T-helper 17 cell (primary cell): ENCODE measurements around the gene HIRIP3. TPM values are rescaled to one million over a fixed set of nuclear protein-coding genes. Genes with fewer than 3 reads are reported as not detected.

Source experiments
- ATAC-seq: fragments of 150-1000 bp; cut with Tn5 transposase; 2 replicates; pipeline ENCODE4 v1.10.0; 2021; ENCODE audit warnings: mild to moderate bottlenecking, moderate library complexity
- DNase-seq, 3 donors: peaks; one replicate each; pipeline versions ENCODE4 v3.0.0 to v3.0.0-alpha.2; 2020 to 2021
- H3K9me3 ChIP-seq: one replicate; pipeline ENCODE4 v1.7.0; 2013; ENCODE audit warnings: low read length, mild to moderate bottlenecking; ENCODE audit not compliant: control insufficient read depth, poor library complexity, severe bottlenecking
- H3K27ac Mint-ChIP-seq: one replicate; pipeline ENCODE4 v1.8.0; 2022; ENCODE audit warnings: mild to moderate bottlenecking, moderate library complexity, mixed read lengths
- H3K27me3 Mint-ChIP-seq: one replicate; pipeline ENCODE4 v1.8.0; 2022; ENCODE audit warnings: mixed read lengths
- H3K36me3 Mint-ChIP-seq: one replicate; pipeline ENCODE4 v1.8.0; 2022; ENCODE audit warnings: low read depth, mixed read lengths
- H3K4me1 Mint-ChIP-seq: one replicate; pipeline ENCODE4 v1.8.0; 2022; ENCODE audit warnings: mild to moderate bottlenecking, mixed read lengths
- H3K4me3 Mint-ChIP-seq: one replicate; pipeline ENCODE4 v1.8.0; 2022; ENCODE audit warnings: mild to moderate bottlenecking, moderate library complexity, mixed read lengths
- total RNA-seq, 4 donors: library from RNA in 2 of 4; stranded (reverse) in 2 of 4; gene quantifications; one replicate each; pipeline ENCODE4 v1.2.3 and lab custom pipeline; 2022 to 2026

The HIRIP3 gene
- total RNA-seq, 2 donors from 2014 or later = 11.3 to 11.5 TPM

DNA sequence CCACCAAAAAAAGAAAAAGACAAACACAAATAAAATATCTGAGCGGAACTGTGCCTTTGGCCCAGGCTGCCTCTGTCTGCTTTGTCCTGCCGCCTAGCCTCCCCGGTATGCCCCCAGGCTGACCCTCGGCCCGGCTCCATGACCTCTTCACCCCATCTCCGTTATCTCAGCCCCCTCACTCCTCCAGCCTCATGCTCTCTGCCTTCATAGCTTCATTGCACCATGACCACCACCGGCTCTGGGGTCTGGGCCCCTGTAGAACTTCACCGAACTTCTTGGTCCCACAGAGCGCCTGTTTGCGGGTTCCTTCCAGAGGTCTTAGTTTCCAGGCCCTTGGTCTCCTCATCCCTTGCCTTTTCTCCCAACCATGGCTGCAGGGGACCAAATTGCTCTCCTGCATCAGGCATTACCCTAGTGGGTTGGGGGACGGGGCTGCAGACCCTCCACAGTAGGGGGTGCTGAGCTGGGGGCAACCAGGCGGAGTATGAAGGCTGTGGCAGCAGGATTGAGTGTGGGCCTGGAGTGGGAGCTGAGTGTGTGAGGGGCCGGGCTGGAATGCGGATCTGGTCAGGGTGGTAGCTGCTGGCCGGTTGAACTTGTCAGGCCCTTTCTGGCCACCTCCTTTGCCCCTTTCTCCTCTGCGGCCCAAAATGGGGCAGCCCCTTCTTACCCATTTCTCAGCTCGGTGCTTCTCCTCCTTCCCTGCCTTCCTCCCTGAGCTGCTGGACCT, 6.9 kb downstream of the HIRIP3 start:
- H3K27ac Mint-ChIP-seq = no peak overlapping the region
- H3K36me3 Mint-ChIP-seq = peaks cover 10% of the 10 kb centered on the region
- no peaks in the 10 kb centered on the region for H3K9me3 ChIP-seq
- no peak overlapping the region for H3K4me3 Mint-ChIP-seq
- ATAC-seq (no peak), DNase-seq (no peak)
- peaks cover 7% of the 10 kb centered on the region for H3K4me1 Mint-ChIP-seq
- no peaks in the 10 kb centered on the region for H3K27me3 Mint-ChIP-seq

DNA sequence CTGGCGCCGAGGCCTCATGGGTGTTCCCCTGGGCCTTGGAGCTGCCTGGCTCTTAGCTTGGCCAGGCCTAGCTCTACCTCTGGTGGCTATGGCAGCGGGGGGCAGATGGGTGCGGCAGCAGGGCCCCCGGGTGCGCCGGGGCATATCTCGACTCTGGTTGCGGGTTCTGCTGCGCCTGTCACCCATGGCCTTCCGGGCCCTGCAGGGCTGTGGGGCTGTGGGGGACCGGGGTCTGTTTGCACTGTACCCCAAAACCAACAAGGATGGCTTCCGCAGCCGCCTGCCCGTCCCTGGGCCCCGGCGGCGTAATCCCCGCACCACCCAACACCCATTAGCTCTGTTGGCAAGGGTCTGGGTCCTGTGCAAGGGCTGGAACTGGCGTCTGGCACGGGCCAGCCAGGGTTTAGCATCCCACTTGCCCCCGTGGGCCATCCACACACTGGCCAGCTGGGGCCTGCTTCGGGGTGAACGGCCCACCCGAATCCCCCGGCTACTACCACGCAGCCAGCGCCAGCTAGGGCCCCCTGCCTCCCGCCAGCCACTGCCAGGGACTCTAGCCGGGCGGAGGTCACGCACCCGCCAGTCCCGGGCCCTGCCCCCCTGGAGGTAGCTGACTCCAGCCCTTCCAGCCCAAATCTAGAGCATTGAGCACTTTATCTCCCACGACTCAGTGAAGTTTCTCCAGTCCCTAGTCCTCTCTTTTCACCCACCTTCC, 7.9 kb downstream of the HIRIP3 start:
- Mint-ChIP-seq H3K27ac (no peak overlapping the region), H3K27me3 (no peaks in the 10 kb centered on the region), H3K4me3 (no peak overlapping the region), H3K4me1 (peaks cover 7% of the 10 kb centered on the region), H3K36me3 (peaks cover 10% of the 10 kb centered on the region)
- ATAC-seq = no peak
- no peak for DNase-seq
- H3K9me3 ChIP-seq = no peaks in the 10 kb centered on the region

DNA sequence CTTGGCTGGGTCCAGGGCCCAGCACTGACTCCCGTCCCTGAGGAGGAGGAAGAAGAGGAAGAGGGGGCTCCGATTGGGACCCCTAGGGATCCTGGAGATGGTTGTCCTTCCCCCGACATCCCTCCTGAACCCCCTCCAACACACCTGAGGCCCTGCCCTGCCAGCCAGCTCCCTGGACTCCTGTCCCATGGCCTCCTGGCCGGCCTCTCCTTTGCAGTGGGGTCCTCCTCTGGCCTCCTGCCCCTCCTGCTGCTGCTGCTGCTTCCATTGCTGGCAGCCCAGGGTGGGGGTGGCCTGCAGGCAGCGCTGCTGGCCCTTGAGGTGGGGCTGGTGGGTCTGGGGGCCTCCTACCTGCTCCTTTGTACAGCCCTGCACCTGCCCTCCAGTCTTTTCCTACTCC, 8.5 kb downstream of the HIRIP3 start:
- H3K27me3 Mint-ChIP-seq = no peaks in the 10 kb centered on the region
- no peak for ATAC-seq
- no peaks in the 10 kb centered on the region for H3K9me3 ChIP-seq
- H3K4me1 Mint-ChIP-seq = peaks cover 7% of the 10 kb centered on the region
- H3K27ac Mint-ChIP-seq = no peak overlapping the region
- no peak overlapping the region for H3K4me3 Mint-ChIP-seq
- H3K36me3 Mint-ChIP-seq = peaks cover 10% of the 10 kb centered on the region
- DNase-seq = no peak

DNA sequence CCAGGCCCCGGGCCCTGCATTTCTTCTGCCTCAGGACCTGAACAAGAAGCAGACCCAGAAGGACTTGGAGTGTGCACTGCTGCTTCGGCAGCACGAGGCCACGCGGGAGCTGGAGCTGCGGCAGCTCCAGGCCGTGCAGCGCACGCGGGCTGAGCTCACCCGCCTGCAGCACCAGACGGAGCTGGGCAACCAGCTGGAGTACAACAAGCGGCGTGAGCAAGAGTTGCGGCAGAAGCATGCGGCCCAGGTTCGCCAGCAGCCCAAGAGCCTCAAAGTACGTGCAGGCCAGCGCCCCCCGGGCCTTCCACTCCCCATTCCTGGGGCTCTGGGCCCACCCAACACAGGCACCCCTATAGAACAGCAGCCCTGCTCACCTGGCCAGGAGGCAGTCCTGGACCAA, 9.2 kb downstream of the HIRIP3 start:
- DNase-seq = no peak
- Mint-ChIP-seq H3K27ac (no peak overlapping the region), H3K36me3 (peaks cover 10% of the 10 kb centered on the region), H3K4me3 (no peak overlapping the region), H3K4me1 (peaks cover 7% of the 10 kb centered on the region), H3K27me3 (no peaks in the 10 kb centered on the region)
- no peaks in the 10 kb centered on the region for H3K9me3 ChIP-seq
- ATAC-seq = no peak

DNA sequence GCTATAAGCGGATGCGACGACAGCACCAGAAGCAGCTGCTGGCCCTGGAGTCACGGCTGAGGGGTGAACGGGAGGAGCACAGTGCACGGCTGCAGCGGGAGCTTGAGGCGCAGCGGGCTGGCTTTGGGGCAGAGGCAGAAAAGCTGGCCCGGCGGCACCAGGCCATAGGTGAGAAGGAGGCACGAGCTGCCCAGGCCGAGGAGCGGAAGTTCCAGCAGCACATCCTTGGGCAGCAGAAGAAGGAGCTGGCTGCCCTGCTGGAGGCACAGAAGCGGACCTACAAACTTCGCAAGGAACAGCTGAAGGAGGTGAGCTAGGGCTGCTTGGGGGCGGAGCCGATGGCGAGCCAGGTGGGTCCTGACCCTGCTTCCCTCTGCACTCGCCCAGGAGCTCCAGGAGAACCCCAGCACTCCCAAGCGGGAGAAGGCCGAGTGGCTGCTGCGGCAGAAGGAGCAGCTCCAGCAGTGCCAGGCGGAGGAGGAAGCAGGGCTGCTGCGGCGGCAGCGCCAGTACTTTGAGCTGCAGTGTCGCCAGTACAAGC, 10.1 kb downstream of the HIRIP3 start:
- no peak for DNase-seq
- H3K9me3 ChIP-seq = no peaks in the 10 kb centered on the region
- Mint-ChIP-seq H3K4me3 (no peak overlapping the region), H3K36me3 (peaks cover 10% of the 10 kb centered on the region), H3K4me1 (peaks cover 8% of the 10 kb centered on the region), H3K27me3 (no peaks in the 10 kb centered on the region), H3K27ac (no peak overlapping the region)
- ATAC-seq = no peak

DNA sequence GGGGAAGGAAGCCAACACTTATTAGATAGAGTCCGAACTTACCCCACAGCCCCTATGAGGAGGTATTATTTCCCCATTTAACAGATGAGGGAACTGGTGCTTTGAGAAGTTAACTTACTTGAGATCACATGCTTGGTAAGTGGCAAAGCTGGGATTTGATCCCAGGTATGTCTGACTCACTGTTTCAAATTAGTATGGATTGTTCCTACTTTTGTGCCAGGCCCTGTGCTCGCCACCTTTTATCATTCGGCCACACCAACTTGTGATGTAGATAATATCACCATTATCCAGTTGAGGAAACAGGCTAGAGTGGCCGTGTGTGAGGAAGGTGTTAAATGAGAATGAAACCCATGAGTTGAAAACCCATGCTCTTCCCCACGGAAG, 10.7 kb downstream of the HIRIP3 start:
- Mint-ChIP-seq H3K4me3 (no peak overlapping the region), H3K27ac (no peak overlapping the region), H3K36me3 (peaks cover 10% of the 10 kb centered on the region), H3K4me1 (peaks cover 10% of the 10 kb centered on the region), H3K27me3 (no peaks in the 10 kb centered on the region)
- no peak for DNase-seq
- no peak for ATAC-seq
- H3K9me3 ChIP-seq = no peaks in the 10 kb centered on the region

DNA sequence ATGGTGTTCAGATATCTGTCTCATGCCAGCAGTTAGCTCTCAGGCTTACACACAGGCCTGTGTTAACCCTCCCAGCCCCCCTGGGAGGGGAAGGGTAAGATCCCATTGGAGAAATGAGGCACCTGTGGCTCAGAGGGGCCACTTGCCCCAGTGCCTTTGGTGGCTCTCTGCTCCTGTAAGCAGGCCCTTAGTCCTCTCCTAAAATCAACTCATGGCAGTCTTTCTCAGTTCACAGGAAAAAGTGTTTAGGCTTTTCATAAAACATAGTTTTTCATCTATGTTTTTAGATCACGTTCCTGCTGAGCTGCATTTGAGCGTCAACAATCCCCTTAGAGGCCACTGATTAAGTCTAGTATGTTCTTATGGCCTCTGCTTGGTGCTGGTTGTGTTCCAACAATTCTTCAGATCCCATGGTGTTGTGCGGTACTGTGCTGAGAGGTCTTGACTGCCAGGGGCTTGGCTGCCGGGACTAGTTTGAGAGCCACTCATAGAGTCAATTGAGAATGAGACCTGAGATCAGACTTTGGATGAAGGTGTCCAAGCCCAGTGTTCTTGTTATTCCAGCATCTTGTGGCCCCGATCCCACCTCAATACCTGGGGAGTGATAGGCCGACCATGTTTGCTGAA, 11.2 kb downstream of the HIRIP3 start:
- no peak for ATAC-seq
- Mint-ChIP-seq H3K27me3 (no peaks in the 10 kb centered on the region), H3K36me3 (peaks cover 13% of the 10 kb centered on the region), H3K27ac (no peak overlapping the region), H3K4me1 (peaks cover 10% of the 10 kb centered on the region), H3K4me3 (no peak overlapping the region)
- DNase-seq = no peak
- no peaks in the 10 kb centered on the region for H3K9me3 ChIP-seq

DNA sequence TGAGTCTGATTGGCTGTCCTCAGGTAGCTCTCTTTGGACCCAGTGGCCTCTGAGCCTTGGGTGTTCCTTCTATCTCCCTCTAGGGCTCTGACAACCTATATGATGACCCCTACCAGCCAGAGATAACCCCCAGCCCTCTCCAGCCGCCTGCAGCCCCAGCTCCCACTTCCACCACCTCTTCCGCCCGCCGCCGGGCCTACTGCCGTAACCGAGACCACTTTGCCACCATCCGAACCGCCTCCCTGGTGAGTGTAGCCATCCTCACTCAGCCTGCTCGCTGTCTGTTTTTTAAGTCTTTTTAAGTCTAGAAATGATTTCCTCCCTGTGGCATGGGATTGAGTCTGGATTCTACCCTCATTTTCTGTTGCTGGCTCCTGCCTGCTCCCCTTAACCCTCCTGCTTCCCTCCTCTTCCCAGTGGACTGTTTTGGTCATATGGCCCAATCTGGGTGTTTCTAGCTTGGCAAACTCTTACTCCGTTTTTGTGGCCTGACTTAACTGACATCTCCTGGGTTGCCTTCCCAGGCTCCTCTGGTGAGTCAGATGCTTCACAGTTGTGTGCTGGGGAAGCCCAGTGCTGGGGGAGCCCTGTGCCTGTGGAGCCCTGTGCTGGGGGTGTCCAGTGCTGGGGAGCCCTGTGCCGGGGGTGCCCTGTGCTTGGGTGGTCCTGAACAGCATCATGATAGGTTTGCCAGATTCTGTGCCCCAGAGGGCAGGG, 11.8 kb downstream of the HIRIP3 start:
- no peaks in the 10 kb centered on the region for H3K9me3 ChIP-seq
- ATAC-seq (no peak), DNase-seq (no peak)
- Mint-ChIP-seq H3K27me3 (no peaks in the 10 kb centered on the region), H3K4me1 (peaks cover 6% of the 10 kb centered on the region), H3K4me3 (no peak overlapping the region), H3K27ac (no peak overlapping the region), H3K36me3 (peaks cover 12% of the 10 kb centered on the region)

DNA sequence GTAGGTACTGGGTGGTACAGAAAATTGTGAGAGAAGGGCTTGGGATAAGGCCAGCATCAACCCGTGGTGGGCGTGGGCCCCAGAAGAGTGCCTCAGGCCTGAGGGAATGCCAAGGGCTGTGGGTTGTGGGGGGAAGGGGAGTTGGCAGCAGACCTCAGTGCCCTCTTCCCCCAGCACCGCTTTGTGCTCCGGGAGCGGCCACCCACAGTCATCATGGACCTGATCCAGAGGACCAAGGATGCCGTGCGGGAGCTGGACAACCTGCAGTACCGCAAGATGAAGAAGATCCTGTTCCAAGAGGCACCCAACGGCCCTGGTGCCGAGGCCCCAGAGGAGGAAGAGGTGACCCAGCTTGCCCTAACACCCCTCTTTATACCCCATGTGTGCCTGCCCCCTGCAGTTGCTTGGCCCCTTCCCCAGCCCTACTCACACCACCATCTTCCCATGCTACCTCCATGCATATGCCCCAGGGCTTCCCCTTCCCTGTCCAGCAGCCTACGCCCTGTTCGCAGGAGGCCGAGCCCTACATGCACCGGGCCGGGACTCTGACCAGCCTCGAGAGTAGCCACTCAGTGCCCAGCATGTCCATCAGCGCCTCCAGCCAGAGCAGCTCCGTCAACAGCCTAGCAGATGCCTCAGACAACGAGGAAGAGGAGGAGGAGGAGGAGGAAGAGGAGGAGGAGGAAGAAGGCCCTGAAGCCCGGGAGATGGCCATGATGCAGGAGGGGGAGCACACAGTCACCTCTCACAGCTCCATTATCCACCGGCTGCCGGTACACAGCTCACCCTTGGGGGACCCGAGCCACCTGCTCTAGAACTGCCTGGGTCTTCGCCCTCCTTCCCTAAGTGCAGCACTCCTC, 12.6 kb downstream of the HIRIP3 start:
- no peak for DNase-seq
- H3K27me3 Mint-ChIP-seq = no peaks in the 10 kb centered on the region

DNA sequence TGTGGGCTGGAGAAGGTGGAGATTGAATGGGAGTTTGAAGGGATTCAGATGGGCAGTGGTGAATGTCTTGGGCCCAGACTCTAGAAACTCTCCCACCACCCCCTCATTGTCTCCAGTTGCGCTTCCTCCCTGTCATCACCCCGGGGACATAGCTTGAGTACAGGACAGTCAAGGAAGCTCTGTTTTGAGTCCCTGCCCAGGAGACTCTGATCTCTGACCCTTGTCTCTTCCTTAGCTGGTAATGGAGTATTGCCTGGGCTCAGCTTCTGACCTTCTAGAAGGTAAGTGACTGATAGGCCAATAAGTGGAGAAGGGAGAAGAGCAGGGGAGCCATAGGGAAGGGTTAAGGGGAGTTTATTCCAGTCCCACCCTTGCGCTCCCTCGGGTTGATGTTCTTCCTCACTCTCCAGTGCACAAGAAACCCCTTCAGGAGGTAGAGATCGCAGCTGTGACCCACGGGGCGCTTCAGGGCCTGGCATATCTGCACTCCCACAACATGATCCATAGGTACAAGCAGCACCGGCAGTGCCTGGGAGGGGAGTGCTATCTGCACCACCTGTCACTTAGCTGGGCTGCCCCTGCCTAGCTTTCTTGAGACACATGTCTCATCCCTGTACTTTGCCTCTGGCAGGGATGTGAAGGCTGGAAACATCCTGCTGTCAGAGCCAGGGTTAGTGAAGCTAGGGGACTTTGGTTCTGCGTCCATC, 16.7 kb downstream of the HIRIP3 start:
- DNase-seq (no peak), ATAC-seq (no peak)
- H3K27me3 Mint-ChIP-seq = no peaks in the 10 kb centered on the region
- H3K9me3 ChIP-seq = no peaks in the 10 kb centered on the region
- peaks cover 7% of the 10 kb centered on the region for H3K36me3 Mint-ChIP-seq
- H3K4me3 Mint-ChIP-seq = no peak overlapping the region
- no peak overlapping the region for H3K27ac Mint-ChIP-seq
- H3K4me1 Mint-ChIP-seq = peaks cover 28% of the 10 kb centered on the region

More for the DNA sequence above, 12.6 kb downstream of the HIRIP3 start:
- no peak overlapping the region for H3K27ac Mint-ChIP-seq
- H3K4me3 Mint-ChIP-seq = no peak overlapping the region
- no peak for ATAC-seq
- no peaks in the 10 kb centered on the region for H3K9me3 ChIP-seq
- peaks cover 3% of the 10 kb centered on the region for H3K4me1 Mint-ChIP-seq
- H3K36me3 Mint-ChIP-seq = peaks cover 12% of the 10 kb centered on the region

DNA sequence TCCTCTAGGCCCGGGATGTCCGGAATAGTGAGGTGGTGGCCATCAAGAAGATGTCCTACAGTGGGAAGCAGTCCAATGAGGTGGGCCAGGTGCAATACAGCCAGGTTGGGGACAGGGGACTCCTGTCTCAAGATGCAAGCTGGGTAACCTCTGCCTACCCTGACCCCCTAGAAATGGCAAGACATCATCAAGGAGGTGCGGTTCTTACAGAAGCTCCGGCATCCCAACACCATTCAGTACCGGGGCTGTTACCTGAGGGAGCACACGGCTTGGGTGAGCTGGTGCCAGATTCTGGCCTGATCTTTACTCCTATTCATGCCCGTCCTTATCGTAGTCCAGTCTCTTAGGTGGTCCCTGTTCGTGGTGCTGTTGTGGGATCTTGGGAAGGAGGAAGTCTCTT, 17.3 kb downstream of the HIRIP3 start:
- Mint-ChIP-seq H3K4me3 (no peak overlapping the region), H3K4me1 (peaks cover 33% of the 10 kb centered on the region), H3K36me3 (peaks cover 4% of the 10 kb centered on the region), H3K27ac (peak overlapping the region; percentile 92), H3K27me3 (no peaks in the 10 kb centered on the region)
- H3K9me3 ChIP-seq = no peaks in the 10 kb centered on the region
- ATAC-seq = no peak
- no peak for DNase-seq
